H1 (cell line): Measurements from ENCODE around the gene SMARCD1. TPM values are rescaled to one million over a fixed set of nuclear protein-coding genes. Genes with fewer than 3 reads are reported as not detected.

Experiments
- ATF2 ChIP-seq: IDR thresholded peaks from 2 replicates; pipeline ENCODE4 v1.6.1; 2012; ENCODE audit warnings: low read length, inconsistent platforms
- CHD2 ChIP-seq: IDR thresholded peaks from 2 replicates; pipeline ENCODE4 v1.6.1; 2012; ENCODE audit warnings: low read length, improper control_type of control experiment
- POLR2AphosphoS5 ChIP-seq: IDR thresholded peaks from 2 replicates; pipeline ENCODE4 v1.6.1; 2011; ENCODE audit warnings: low read depth, low read length
- polyA plus RNA-seq, 7 experiments: library from polyadenylated mRNA; depleted of rRNA in 3 of 7; stranded (reverse) in 5 of 7; unstranded in 2 of 7; fragments of >200 nt in 5 of 7; fragments of 200-250 nt in 2 of 7; gene quantifications; 1 replicate in 5 of 7; 2 replicates in 1 of 7; 4 replicates in 1 of 7; pipeline versions ENCODE4 v1.2.1 to v1.2.3, GENCODE V29; 2011 to 2013; ENCODE audit warnings: missing spikeins in 2 of 7, mixed read lengths in 2 of 7
- total RNA-seq: library from RNA; stranded (reverse); fragmentation: NEBNext Ultra II Directional; extraction: Animal tissue kit (Norgen Biotek cat#: 25700); gene quantifications from 2 replicates; pipeline ENCODE4 v1.2.1, GENCODE V29; 2021
- TF ChIP-seq, protein P1 (sequence below): fragments of 300-600 bp; sonication (generic); IDR thresholded peaks from 2 replicates; pipeline ENCODE4 v1.7.1; 2012; ENCODE audit warnings: low read length, moderate library complexity, mild to moderate bottlenecking, inconsistent platforms; ENCODE audit not compliant: insufficient replicate concordance

The SMARCD1 gene
- total and polyA plus RNA-seq, 2 of the 8 experiments (the other 6 are each of a cell fraction or from before 2014, with no cell fraction given), result 128 to 130 TPM

DNA sequence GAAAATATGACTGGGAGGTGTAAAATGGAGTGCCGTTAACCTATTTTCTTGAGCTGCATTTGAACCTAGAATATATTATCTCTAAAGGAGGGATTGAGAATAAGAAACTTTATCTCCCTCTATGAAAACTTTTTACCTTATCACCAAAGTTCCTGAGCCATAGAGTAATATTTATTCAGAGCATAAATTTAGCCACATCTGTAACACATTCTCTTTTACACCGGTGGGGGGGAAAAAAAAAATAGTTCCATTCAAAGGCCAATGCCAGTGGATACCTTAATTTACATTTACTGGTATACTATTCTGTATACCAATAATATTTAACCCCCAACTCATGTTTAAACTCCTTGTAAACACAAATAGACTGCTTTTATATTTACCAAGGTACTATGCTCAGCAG is 60.3 kb downstream of the SMARCD1 start (continued):
- TF ChIP-seq, protein P1, sequence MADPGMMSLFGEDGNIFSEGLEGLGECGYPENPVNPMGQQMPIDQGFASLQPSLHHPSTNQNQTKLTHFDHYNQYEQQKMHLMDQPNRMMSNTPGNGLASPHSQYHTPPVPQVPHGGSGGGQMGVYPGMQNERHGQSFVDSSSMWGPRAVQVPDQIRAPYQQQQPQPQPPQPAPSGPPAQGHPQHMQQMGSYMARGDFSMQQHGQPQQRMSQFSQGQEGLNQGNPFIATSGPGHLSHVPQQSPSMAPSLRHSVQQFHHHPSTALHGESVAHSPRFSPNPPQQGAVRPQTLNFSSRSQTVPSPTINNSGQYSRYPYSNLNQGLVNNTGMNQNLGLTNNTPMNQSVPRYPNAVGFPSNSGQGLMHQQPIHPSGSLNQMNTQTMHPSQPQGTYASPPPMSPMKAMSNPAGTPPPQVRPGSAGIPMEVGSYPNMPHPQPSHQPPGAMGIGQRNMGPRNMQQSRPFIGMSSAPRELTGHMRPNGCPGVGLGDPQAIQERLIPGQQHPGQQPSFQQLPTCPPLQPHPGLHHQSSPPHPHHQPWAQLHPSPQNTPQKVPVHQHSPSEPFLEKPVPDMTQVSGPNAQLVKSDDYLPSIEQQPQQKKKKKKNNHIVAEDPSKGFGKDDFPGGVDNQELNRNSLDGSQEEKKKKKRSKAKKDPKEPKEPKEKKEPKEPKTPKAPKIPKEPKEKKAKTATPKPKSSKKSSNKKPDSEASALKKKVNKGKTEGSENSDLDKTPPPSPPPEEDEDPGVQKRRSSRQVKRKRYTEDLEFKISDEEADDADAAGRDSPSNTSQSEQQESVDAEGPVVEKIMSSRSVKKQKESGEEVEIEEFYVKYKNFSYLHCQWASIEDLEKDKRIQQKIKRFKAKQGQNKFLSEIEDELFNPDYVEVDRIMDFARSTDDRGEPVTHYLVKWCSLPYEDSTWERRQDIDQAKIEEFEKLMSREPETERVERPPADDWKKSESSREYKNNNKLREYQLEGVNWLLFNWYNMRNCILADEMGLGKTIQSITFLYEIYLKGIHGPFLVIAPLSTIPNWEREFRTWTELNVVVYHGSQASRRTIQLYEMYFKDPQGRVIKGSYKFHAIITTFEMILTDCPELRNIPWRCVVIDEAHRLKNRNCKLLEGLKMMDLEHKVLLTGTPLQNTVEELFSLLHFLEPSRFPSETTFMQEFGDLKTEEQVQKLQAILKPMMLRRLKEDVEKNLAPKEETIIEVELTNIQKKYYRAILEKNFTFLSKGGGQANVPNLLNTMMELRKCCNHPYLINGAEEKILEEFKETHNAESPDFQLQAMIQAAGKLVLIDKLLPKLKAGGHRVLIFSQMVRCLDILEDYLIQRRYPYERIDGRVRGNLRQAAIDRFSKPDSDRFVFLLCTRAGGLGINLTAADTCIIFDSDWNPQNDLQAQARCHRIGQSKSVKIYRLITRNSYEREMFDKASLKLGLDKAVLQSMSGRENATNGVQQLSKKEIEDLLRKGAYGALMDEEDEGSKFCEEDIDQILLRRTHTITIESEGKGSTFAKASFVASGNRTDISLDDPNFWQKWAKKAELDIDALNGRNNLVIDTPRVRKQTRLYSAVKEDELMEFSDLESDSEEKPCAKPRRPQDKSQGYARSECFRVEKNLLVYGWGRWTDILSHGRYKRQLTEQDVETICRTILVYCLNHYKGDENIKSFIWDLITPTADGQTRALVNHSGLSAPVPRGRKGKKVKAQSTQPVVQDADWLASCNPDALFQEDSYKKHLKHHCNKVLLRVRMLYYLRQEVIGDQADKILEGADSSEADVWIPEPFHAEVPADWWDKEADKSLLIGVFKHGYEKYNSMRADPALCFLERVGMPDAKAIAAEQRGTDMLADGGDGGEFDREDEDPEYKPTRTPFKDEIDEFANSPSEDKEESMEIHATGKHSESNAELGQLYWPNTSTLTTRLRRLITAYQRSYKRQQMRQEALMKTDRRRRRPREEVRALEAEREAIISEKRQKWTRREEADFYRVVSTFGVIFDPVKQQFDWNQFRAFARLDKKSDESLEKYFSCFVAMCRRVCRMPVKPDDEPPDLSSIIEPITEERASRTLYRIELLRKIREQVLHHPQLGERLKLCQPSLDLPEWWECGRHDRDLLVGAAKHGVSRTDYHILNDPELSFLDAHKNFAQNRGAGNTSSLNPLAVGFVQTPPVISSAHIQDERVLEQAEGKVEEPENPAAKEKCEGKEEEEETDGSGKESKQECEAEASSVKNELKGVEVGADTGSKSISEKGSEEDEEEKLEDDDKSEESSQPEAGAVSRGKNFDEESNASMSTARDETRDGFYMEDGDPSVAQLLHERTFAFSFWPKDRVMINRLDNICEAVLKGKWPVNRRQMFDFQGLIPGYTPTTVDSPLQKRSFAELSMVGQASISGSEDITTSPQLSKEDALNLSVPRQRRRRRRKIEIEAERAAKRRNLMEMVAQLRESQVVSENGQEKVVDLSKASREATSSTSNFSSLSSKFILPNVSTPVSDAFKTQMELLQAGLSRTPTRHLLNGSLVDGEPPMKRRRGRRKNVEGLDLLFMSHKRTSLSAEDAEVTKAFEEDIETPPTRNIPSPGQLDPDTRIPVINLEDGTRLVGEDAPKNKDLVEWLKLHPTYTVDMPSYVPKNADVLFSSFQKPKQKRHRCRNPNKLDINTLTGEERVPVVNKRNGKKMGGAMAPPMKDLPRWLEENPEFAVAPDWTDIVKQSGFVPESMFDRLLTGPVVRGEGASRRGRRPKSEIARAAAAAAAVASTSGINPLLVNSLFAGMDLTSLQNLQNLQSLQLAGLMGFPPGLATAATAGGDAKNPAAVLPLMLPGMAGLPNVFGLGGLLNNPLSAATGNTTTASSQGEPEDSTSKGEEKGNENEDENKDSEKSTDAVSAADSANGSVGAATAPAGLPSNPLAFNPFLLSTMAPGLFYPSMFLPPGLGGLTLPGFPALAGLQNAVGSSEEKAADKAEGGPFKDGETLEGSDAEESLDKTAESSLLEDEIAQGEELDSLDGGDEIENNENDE, result no peak
- TF ChIP-seq ATF2, result no peak
- no peak for TF ChIP-seq POLR2AphosphoS5
- TF ChIP-seq CHD2, result no peak
